Kidney epithelial cell (primary cell): ENCODE data around the gene TTL. TPM values are rescaled to one million over a fixed set of nuclear protein-coding genes. Genes with fewer than 3 reads are reported as not detected.

ENCODE experiments used
- DNase-seq: peaks from one replicate; pipeline ENCODE4 v3.0.0-alpha.2; 2010; ENCODE audit warnings: low read depth
- H3K27me3 ChIP-seq: 2 replicates; pipeline ENCODE4 v1.6.0; 2011; ENCODE audit warnings: low read length; ENCODE audit not compliant: control insufficient read depth, insufficient read depth
- H3K36me3 ChIP-seq: 2 replicates; pipeline ENCODE4 v1.5.1; 2011; ENCODE audit warnings: low read length; ENCODE audit not compliant: control insufficient read depth, insufficient read depth
- H3K4me3 ChIP-seq: 2 replicates; pipeline ENCODE4 v1.5.1; 2011; ENCODE audit warnings: low read depth, mild to moderate bottlenecking, control low read depth, low read length
- CTCF ChIP-seq: IDR thresholded peaks from 2 replicates; pipeline ENCODE4 v1.5.1; 2011; ENCODE audit warnings: mild to moderate bottlenecking, moderate library complexity, low read length, control low read depth, inconsistent platforms; ENCODE audit not compliant: insufficient read depth, poor library complexity, severe bottlenecking
- total RNA-seq: library from RNA; depleted of rRNA; stranded (reverse); fragments of >200 nt; gene quantifications from 2 replicates; pipeline ENCODE4 v1.2.3, GENCODE V29; 2015

The TTL gene
- total RNA-seq, 1 donor from 2014 or later = 51.3 TPM

GRCh38 chr2:112463256-112463655, 18.7 kb upstream of the TTL start:
- Histone ChIP-seq H3K27me3 (no peaks in the 10 kb centered on the region), H3K36me3 (no peaks in the 10 kb centered on the region), H3K4me3 (no peak overlapping the region)
- DNase-seq = no peak
- TF ChIP-seq CTCF = no peak

- TF ChIP-seq CTCF = peak; percentile 21
- Histone ChIP-seq H3K36me3 (no peaks in the 10 kb centered on the region), H3K4me3 (no peak overlapping the region), H3K27me3 (no peaks in the 10 kb centered on the region)
- DNase-seq = no peak
These were observed 16.6 kb upstream of the TTL start for GRCh38 chr2:112465382-112465781.

GRCh38 chr2:112472547-112473263, 9.3 kb upstream of the TTL start:
- DNase-seq = no peak
- TF ChIP-seq CTCF = no peak
- H3K27me3 ChIP-seq = no peaks in the 10 kb centered on the region

GRCh38 chr2:112474844-112475486, 7.0 kb upstream of the TTL start:
- TF ChIP-seq CTCF = no peak
- H3K36me3 ChIP-seq = no peaks in the 10 kb centered on the region
- H3K4me3 ChIP-seq = no peak overlapping the region
- no peak for DNase-seq
- H3K27me3 ChIP-seq = no peaks in the 10 kb centered on the region

More at GRCh38 chr2:112472547-112473263, 9.3 kb upstream of the TTL start:
- H3K36me3 ChIP-seq = no peaks in the 10 kb centered on the region
- H3K4me3 ChIP-seq = no peak overlapping the region

GRCh38 chr2:112476434-112476833, 5.5 kb upstream of the TTL start:
- Histone ChIP-seq H3K4me3 (no peak overlapping the region), H3K36me3 (no peaks in the 10 kb centered on the region), H3K27me3 (no peaks in the 10 kb centered on the region)
- DNase-seq = no peak
- TF ChIP-seq CTCF = no peak
